ENCODE data around the gene ERP44.

The ERP44 gene

DNA sequence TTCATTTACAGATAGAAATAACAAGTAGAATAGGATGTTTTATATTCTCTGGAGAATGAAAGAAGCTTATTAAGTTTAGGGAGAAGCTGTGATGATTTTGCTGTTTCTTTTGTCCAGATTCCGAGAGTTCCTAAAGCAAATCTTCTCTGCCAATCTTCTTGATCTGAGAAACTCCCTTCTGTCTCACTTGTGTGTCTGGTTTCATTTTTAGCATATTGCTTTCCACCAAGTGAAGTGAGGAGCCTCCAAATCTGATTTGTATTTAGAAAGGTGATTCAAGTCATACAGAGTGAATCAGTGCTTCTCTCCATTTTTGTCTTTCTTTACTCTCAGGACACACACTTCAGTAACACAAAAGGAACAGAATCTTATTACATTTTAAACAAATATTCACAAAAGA, 144.0 kb downstream of the ERP44 start:
- DNase-seq (ENCODE audit: insufficient read length, low spot score) (no peak), FAIRE-seq (no peak)

- DNase-seq (ENCODE audit: insufficient read length, low spot score) (no peak), FAIRE-seq (no peak)
Observed at GRCh38 chr9:99953861-99954507, 144.8 kb downstream of the ERP44 start.

DNA sequence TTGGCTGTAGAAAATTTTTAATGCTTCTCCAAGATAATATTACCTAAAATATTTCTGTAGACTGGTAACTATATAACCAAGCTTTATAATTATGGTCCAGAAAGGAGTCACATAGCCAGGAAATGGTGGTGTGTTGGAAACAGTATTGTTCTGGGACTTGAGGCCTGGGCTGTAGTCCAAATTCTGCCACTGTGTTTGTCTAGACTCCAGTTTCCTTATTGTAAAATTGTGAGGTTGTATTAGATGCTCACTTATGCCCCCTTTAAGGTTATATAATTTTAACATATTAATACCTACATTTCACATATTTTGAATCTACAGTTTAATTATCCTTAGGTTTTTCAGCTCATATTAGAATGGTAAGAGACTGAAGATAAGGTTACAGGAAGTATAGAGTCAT, 149.9 kb downstream of the ERP44 start:
- FAIRE-seq (no peak), DNase-seq (ENCODE audit: insufficient read length, low spot score) (no peak)

GRCh38 chr9:99948482-99948881, 150.3 kb downstream of the ERP44 start:
- DNase-seq (ENCODE audit: insufficient read length, low spot score): no peak
- no peak for FAIRE-seq

DNA sequence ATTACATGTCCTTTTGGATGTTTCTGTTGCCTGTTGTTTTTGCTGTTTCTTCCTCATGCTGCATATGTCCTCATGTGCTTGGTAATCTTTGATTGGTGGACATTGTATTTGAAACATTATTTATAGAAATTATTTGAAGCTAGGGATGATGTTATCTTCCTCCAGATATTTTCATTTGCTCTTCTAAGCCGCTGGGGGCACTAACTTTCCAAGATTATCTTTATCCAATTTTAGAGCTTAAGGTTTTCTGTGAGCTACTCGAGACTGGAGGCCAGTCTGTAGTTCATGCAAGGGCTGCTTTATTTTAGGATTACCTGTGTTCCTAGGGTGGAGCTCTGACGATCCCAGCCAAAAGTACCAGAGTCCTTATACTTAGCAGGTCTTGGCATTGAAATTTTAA, 151.4 kb downstream of the ERP44 start:
- FAIRE-seq (no peak), DNase-seq (ENCODE audit: insufficient read length, low spot score) (no peak)

DNA sequence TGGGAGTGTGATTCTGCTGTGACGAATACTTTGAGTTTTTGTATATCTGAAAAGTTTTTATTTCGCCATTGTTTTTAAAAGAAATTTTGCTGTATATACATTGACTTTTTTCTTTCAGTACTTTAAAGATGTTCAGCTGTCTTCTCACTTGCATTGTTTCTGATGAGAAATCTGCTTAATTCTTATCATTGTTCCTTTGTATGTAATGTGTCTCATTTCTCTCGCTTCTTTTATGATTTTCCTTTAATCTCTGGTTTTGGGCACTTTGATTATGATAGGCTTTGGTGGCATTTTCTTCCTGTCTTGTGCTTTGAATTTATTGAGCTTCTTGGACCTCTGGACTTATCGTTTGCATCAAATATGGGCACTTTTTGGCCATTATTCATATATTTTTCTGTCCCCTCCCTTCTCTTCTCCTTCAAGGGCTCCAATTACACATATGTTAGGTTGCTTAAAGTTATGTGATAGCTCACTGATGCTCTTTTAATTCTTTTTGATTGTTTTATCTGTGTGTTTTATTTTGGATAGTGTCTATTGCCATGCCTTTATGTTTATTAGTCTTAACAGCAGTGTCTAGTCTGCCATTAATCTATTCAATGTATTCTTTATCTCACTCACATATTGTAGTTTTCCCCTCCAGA, 161.7 kb downstream of the ERP44 start:
- FAIRE-seq: no peak

GRCh38 chr9:99931155-99931840, 167.5 kb downstream of the ERP44 start:
- FAIRE-seq (no peak), DNase-seq (ENCODE audit: insufficient read length, low spot score) (no peak)

More for the DNA sequence above, 161.7 kb downstream of the ERP44 start:
- no peak for DNase-seq (ENCODE audit: insufficient read length, low spot score)

DNA sequence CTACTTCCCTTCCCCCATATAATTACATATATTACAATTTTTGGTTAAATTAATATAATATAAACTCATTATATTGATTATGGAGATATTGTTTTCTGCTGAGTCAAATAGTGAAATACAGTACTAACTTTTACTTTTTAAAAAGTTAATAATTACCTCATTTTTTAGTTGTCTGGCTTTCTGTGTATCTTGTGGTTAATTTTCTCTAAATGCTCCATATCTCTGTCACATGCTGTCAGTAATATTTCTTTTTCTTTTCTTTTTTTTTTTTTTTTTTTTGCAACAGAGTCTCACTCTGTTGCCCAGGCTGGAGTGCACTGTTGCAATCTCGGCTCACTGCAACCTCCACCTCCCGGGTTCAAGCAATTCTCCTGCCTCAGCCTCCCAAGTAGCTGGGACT, 169.1 kb downstream of the ERP44 start:
- FAIRE-seq: no peak
- DNase-seq (ENCODE audit: insufficient read length, low spot score): no peak
